ENCODE results near the gene ARHGAP15. TPM values are rescaled to one million over a fixed set of nuclear protein-coding genes. Genes with fewer than 3 reads are reported as not detected.

Gene ARHGAP15
- total RNA-seq, 1 experiment from 2014 or later, result not detected

DNA sequence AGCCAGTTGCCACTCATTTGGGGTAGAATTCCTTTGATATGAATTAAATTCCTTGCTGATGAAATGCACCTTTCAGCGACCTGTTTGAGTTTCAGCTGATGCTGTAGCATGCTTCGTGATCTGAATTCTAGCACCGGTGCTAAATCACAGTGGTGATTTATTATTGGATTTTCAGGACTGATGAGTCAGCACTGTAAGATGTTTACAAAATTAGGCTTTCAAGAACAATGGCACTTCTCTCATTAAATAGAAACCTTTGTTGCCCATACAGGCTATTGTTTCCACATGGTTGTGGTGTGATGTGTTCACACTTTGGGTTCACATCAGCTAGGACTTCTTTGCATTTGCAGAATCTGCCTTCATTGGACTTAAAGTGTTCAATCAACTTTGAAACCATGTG lies 687.7 kb downstream of the ARHGAP15 start:
- DNase-seq (ENCODE audit: low spot score), result no peak
